CD4-positive, CD25-positive, alpha-beta regulatory T cell (primary cell): ENCODE results near the gene TTBK2. TPM values are rescaled to one million over a fixed set of nuclear protein-coding genes. Genes with fewer than 3 reads are reported as not detected.

ENCODE experiments used
- ATAC-seq, 2 donors: fragments of 150-1000 bp; cut with Tn5 transposase; one replicate each; pipeline ENCODE4 v1.10.0; 2021; ENCODE audit warnings: low read depth in 2 of 2, moderate number of reproducible peaks in 2 of 2, moderate library complexity in 1 of 2
- DNase-seq, 3 donors: peaks; one replicate each; pipeline versions ENCODE4 v3.0.0 to v3.0.0-alpha.2; 2012 to 2022; ENCODE audit warnings: mixed read lengths in 1 of 3
- H3K27ac ChIP-seq: one replicate; pipeline ENCODE4 v1.7.0; 2013; ENCODE audit warnings: mild to moderate bottlenecking, low read length; ENCODE audit not compliant: insufficient read depth, poor library complexity, severe bottlenecking
- H3K27me3 ChIP-seq: one replicate; pipeline ENCODE4 v1.7.0; 2013; ENCODE audit warnings: low read length; ENCODE audit not compliant: control insufficient read depth, insufficient read depth
- H3K36me3 ChIP-seq: one replicate; pipeline ENCODE4 v1.7.0; 2013; ENCODE audit warnings: mild to moderate bottlenecking, low read length, moderate library complexity; ENCODE audit not compliant: control insufficient read depth, insufficient read depth
- H3K4me1 ChIP-seq: 2 replicates; pipeline ENCODE4 v1.7.0; 2013; ENCODE audit warnings: mild to moderate bottlenecking, low read length; ENCODE audit not compliant: insufficient read depth, control insufficient read depth, poor library complexity, severe bottlenecking
- H3K4me3 ChIP-seq: one replicate; pipeline ENCODE4 v1.7.0; 2013; ENCODE audit warnings: low read depth, mild to moderate bottlenecking, low read length, moderate library complexity
- H3K9me3 ChIP-seq, 2 experiments: 1 replicate in 1 of 2; 2 replicates in 1 of 2; pipeline ENCODE4 v1.7.0; 2013; ENCODE audit warnings: low read length in 2 of 2, mild to moderate bottlenecking in 1 of 2, moderate library complexity in 1 of 2; ENCODE audit not compliant: control insufficient read depth in 2 of 2
- H3K27ac Mint-ChIP-seq, 3 donors: one replicate each; pipeline ENCODE4 v1.8.0; 2020 to 2022; ENCODE audit warnings: mild to moderate bottlenecking in 3 of 3, mixed read lengths in 3 of 3, moderate library complexity in 2 of 3
- H3K27me3 Mint-ChIP-seq: one replicate; pipeline ENCODE4 v1.8.0; 2022; ENCODE audit warnings: mild to moderate bottlenecking, mixed read lengths
- H3K36me3 Mint-ChIP-seq: one replicate; pipeline ENCODE4 v1.8.0; 2020; ENCODE audit warnings: mixed read lengths
- H3K4me1 Mint-ChIP-seq, 4 donors: one replicate each; pipeline ENCODE4 v1.8.0; 2020 to 2022; ENCODE audit warnings: mixed read lengths in 4 of 4, mild to moderate bottlenecking in 1 of 4
- H3K4me3 Mint-ChIP-seq, 4 donors: one replicate each; pipeline ENCODE4 v1.8.0; 2020 to 2022; ENCODE audit warnings: mild to moderate bottlenecking in 4 of 4, mixed read lengths in 4 of 4, moderate library complexity in 3 of 4
- H3K9me3 Mint-ChIP-seq, 7 donors: one replicate each; pipeline ENCODE4 v1.8.0; 2020 to 2022; ENCODE audit warnings: mixed read lengths in 7 of 7, mild to moderate bottlenecking in 3 of 7, moderate library complexity in 2 of 7
- polyA plus RNA-seq, 4 donors: library from polyadenylated mRNA; unstranded; fragments of 300-500 nt; fragmentation: Illumina TruSeq; gene quantifications; one replicate each; pipeline ENCODE4 v1.2.3, GENCODE V29; 2021
- total RNA-seq: library from RNA; stranded (reverse); gene quantifications from one replicate; pipeline ENCODE4 v1.2.3, GENCODE V29; 2022

Gene TTBK2
- total and polyA plus RNA-seq, 5 donors from 2014 or later, result 8.2 to 24.4 (median 8.5) TPM

DNA sequence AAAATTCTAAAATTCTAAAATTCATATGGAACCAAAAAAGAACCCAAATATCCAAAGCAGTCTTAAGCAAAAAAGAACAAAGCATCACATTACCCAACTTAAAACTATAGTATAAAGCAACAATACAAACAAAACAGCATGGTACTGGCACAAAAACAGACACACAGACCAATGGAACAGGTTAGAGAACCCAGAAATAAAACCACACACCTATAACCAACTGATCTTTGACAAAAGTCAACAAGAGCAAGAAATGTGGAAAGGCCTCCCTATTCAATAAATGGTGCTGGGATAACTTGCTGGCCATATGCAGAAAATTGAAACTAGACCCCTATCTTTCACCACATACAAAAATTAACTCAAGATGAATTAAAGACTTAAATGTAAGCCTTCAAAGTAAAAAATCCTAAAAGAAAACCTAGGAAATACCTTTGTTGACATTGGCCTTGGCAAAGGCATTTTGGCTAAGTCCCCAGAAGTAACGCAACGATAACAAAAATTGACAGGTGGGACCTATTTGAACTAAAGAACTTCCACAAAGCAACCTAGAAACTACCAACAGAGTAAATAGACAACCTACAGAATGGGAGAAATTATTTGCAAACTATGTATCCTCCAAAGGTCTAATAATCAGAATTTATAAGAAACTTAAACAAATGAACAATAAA lies 56.9 kb downstream of the TTBK2 start:
- Histone ChIP-seq H3K27me3 (no peaks in the 10 kb centered on the region), H3K36me3 (peaks cover 15% of the 10 kb centered on the region), H3K4me3 (no peak overlapping the region), H3K9me3 (no peaks in the 10 kb centered on the region), H3K27ac (no peak overlapping the region), H3K4me1 (no peaks in the 10 kb centered on the region)
- no peak overlapping the region for H3K4me3 Mint-ChIP-seq
- peaks cover 42% of the 10 kb centered on the region for H3K36me3 Mint-ChIP-seq
- peaks cover 0 to 17% (median 10%) of the 10 kb centered on the region in 4 donors for H3K4me1 Mint-ChIP-seq
- no peaks in the 10 kb centered on the region for H3K27me3 Mint-ChIP-seq
- ATAC-seq (no peak), DNase-seq (no peak)
- H3K9me3 Mint-ChIP-seq, result no peaks in the 10 kb centered on the region
- no peak overlapping the region for H3K27ac Mint-ChIP-seq

DNA sequence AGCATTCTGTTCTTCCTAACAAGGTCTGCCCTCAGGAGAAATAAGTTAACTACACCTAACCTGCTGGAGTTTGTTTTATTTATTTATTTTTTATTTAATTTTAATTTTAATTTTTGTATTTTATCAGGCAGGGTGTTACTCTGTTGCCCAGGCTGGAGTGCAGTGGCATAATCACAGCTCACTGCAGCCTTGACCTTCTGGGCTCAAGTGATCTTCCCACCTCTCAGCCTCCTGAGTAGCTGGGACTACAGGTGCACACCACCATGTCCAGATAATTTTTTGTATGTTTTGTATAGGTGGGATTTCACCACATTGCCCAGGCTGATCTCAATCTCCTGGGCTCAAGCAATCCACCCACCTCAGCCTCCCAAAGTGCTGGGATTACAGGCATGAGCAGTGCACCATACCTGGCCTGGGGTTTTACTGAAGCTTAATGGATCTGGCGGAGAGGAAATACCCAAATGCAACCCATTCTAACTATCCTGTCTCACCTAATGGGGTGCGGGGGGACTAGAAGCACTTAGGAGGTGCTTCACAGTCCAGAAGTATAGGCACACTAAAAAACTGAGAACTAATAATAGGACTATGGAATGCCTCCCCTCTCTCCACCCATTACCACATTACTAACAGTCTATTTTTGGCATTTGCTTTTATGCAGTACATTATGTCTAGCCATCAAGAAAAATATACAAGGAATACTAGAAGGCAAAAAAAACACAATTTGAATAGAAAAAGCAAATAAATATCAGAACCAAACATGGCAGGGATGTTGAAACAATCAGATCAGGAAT lies 61.4 kb downstream of the TTBK2 start:
- Histone ChIP-seq H3K27ac (no peak overlapping the region), H3K9me3 (peaks cover 0 to 4% of the 10 kb centered on the region in 2 experiments), H3K27me3 (no peaks in the 10 kb centered on the region), H3K36me3 (peaks cover 10% of the 10 kb centered on the region), H3K4me1 (no peaks in the 10 kb centered on the region), H3K4me3 (no peak overlapping the region)
- ATAC-seq (no peak), DNase-seq (no peak)
- Mint-ChIP-seq H3K27me3 (no peaks in the 10 kb centered on the region), H3K36me3 (peaks cover 29% of the 10 kb centered on the region), H3K27ac (no peak overlapping the region), H3K4me3 (no peak overlapping the region), H3K9me3 (no peaks in the 10 kb centered on the region), H3K4me1 (peaks cover 0 to 14% (median 4%) of the 10 kb centered on the region in 4 donors)

DNA sequence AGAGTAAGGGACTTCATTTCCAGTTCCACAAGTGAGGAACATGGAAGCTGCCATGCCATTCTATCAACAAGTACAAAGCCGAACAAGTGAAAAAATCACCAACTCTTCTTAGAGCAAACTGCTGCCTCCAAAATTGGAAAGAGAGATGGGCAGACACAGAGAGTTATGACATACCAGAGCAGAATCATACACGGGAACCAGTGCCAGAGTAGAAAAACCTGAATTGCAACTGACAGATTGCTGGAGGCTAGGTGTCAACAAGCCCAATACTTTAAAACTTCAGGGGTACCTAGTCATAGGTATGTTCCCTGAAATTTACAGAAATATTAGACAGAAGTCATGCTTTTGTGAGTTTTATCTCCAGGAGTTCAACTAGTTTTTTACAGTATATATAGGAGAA lies 62.0 kb downstream of the TTBK2 start:
- H3K36me3 Mint-ChIP-seq, result peaks cover 29% of the 10 kb centered on the region
- H3K9me3 Mint-ChIP-seq, result no peaks in the 10 kb centered on the region
- no peaks in the 10 kb centered on the region for H3K27me3 Mint-ChIP-seq

DNA sequence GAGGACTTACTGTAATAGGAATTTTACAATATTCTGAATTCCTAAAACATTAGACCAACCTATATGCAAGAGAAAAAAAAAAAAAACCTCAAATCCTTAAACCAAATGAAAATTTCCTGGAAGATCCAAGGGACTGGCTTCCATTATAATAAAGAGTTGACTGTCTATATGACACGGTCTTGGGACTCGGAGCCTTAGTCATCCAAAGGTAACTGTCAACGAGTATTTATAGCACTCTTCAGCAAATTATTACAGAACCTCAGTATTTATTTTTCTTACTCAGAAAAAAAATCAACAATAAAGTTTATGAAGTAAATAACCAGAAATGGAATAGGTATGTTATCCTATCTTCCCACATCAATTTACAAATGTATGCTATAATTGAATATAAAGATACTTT lies 66.0 kb downstream of the TTBK2 start:
- H3K9me3 ChIP-seq, result peaks cover 0 to 4% of the 10 kb centered on the region in 2 experiments
- ATAC-seq (no peak), DNase-seq (no peak)
- H3K36me3 ChIP-seq, result peaks cover 11% of the 10 kb centered on the region
- H3K27me3 ChIP-seq, result no peaks in the 10 kb centered on the region
- Mint-ChIP-seq H3K4me1 (peaks cover 0 to under 1% (median 0%) of the 10 kb centered on the region in 4 donors), H3K4me3 (no peak overlapping the region), H3K27ac (no peak overlapping the region), H3K36me3 (peaks cover 16% of the 10 kb centered on the region), H3K27me3 (no peaks in the 10 kb centered on the region), H3K9me3 (no peaks in the 10 kb centered on the region)
- no peaks in the 10 kb centered on the region for H3K4me1 ChIP-seq
- no peak overlapping the region for H3K4me3 ChIP-seq
- no peak overlapping the region for H3K27ac ChIP-seq

More for the DNA sequence above, 62.0 kb downstream of the TTBK2 start:
- Histone ChIP-seq H3K36me3 (peaks cover 14% of the 10 kb centered on the region), H3K9me3 (peaks cover 0 to 4% of the 10 kb centered on the region in 2 experiments), H3K4me1 (no peaks in the 10 kb centered on the region), H3K4me3 (no peak overlapping the region), H3K27me3 (no peaks in the 10 kb centered on the region), H3K27ac (no peak overlapping the region)
- peaks cover 0 to 9% (median 1%) of the 10 kb centered on the region in 4 donors for H3K4me1 Mint-ChIP-seq
- no peak for DNase-seq
- ATAC-seq, result no peak
- no peak overlapping the region for H3K27ac Mint-ChIP-seq
- no peak overlapping the region for H3K4me3 Mint-ChIP-seq

DNA sequence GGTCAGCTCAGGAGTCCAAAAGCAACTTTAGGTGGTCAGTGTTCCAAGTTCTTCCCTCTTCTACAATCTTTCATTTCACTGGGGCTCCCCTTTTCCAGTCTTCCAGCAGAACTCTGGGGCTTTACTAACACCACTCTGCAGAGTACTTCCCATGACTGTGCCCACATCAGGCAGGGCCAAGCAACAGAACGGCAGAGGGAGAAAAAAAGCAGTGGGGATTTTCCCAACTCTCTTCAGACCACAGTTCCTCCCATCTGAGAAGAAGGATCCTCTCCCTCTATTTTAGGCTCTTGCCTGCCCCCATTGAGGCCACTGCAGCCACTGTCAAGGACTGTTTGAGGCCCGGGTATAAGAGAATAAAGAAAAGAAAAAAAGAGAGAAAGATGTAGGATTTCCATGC lies 70.7 kb downstream of the TTBK2 start:
- H3K27me3 Mint-ChIP-seq, result no peaks in the 10 kb centered on the region
- Histone ChIP-seq H3K4me1 (no peaks in the 10 kb centered on the region), H3K27ac (no peak overlapping the region), H3K36me3 (peaks cover 9% of the 10 kb centered on the region), H3K4me3 (no peak overlapping the region), H3K27me3 (no peaks in the 10 kb centered on the region), H3K9me3 (no peaks in the 10 kb centered on the region)
- no peak for ATAC-seq
- peaks cover 0 to 6% (median 0%) of the 10 kb centered on the region in 4 donors for H3K4me1 Mint-ChIP-seq
- no peak for DNase-seq
- no peaks in the 10 kb centered on the region for H3K9me3 Mint-ChIP-seq
- peaks cover 4% of the 10 kb centered on the region for H3K36me3 Mint-ChIP-seq
- H3K27ac Mint-ChIP-seq, result no peak overlapping the region
- H3K4me3 Mint-ChIP-seq, result no peak overlapping the region

DNA sequence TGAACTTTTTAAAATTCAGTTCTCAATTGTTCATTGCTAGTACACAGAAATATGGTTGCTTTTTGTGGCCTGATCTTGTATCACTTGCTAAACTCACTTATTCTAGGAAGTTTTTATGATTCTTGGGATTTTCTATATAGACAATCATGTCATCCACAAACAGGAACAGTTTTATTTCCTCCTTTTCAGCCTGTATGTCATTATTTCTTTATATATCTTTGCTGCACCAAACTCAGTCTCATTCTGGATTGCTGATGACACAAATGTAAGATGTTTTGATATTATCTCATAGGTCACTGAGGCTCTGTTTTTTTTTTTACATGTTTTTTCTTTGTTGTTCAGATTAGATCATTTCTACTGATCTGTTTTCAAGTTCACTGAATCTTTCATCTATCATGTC lies 71.7 kb downstream of the TTBK2 start:
- H3K27me3 ChIP-seq, result no peaks in the 10 kb centered on the region
- no peak overlapping the region for H3K27ac ChIP-seq
- ATAC-seq (no peak), DNase-seq (no peak)
- H3K36me3 ChIP-seq, result peaks cover 6% of the 10 kb centered on the region
- no peak overlapping the region for H3K4me3 Mint-ChIP-seq
- peaks cover 0 to 6% (median 0%) of the 10 kb centered on the region in 4 donors for H3K4me1 Mint-ChIP-seq
- H3K9me3 Mint-ChIP-seq, result no peaks in the 10 kb centered on the region
- H3K36me3 Mint-ChIP-seq, result peaks cover 5% of the 10 kb centered on the region
- H3K27ac Mint-ChIP-seq, result no peak overlapping the region
- no peaks in the 10 kb centered on the region for H3K27me3 Mint-ChIP-seq
- no peaks in the 10 kb centered on the region for H3K4me1 ChIP-seq
- H3K9me3 ChIP-seq, result no peaks in the 10 kb centered on the region
- no peak overlapping the region for H3K4me3 ChIP-seq

DNA sequence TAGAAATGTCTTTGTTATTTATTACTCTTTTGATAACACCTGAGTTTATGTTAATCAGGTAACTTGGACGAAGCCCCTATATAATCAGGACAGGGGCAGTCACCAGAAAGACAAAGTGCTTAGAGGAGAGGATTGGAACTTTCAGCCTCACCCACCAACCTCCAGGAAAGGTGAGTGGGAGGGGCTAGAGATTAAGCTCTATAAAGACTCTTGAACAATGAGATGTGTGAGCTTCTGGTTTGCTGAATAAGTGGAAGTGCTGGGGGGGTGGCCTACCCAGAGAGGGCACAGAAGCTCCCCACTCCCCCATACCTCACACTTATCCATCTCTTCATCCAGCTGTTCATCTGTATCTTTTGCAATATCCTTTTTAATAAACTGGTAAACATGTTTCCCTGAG lies 73.9 kb downstream of the TTBK2 start:
- H3K4me3 Mint-ChIP-seq, result no peak overlapping the region
- DNase-seq (no peak), ATAC-seq (no peak)
- peaks cover 0 to 7% (median 1%) of the 10 kb centered on the region in 4 donors for H3K4me1 Mint-ChIP-seq
- no peaks in the 10 kb centered on the region for H3K27me3 ChIP-seq
- peaks cover 0 to 2% (median 0%) of the 10 kb centered on the region in 7 donors for H3K9me3 Mint-ChIP-seq
- H3K9me3 ChIP-seq, result no peaks in the 10 kb centered on the region
- peaks cover 9% of the 10 kb centered on the region for H3K36me3 Mint-ChIP-seq
- H3K27ac Mint-ChIP-seq, result peak overlapping the region in 1 of 3 donors; percentile 12
- no peaks in the 10 kb centered on the region for H3K4me1 ChIP-seq
- no peaks in the 10 kb centered on the region for H3K27me3 Mint-ChIP-seq
- peaks cover 5% of the 10 kb centered on the region for H3K36me3 ChIP-seq
- no peak overlapping the region for H3K27ac ChIP-seq
- no peak overlapping the region for H3K4me3 ChIP-seq
